Esophagus muscularis mucosa (tissue), 4 donors: ENCODE measurements around the gene CAMTA1. TPM values are rescaled to one million over a fixed set of nuclear protein-coding genes. Genes with fewer than 3 reads are reported as not detected.

Experiments
- DNase-seq: peaks from one replicate; pipeline ENCODE4 v3.0.0-alpha.2; 2017; ENCODE audit errors: extremely low spot score
- H3K27ac ChIP-seq, 4 donors: fragments of 200-600 bp; sonication (generic); replicated peaks in 1 of 4; 1 replicate in 3 of 4; 2 replicates in 1 of 4; pipeline ENCODE4 v1.5.1; 2016 to 2019; ENCODE audit warnings: mild to moderate bottlenecking in 1 of 4
- H3K27me3 ChIP-seq, 4 donors: fragments of 200-600 bp; sonication (generic); one replicate each; pipeline versions ENCODE4 v1.5.1 to v1.6.0; 2016 to 2019
- H3K36me3 ChIP-seq, 4 donors: fragments of 200-600 bp; sonication (generic); one replicate each; pipeline ENCODE4 v1.5.1; 2016 to 2019
- H3K4me1 ChIP-seq, 4 donors: fragments of 200-600 bp; sonication (generic); one replicate each; pipeline ENCODE4 v1.5.1; 2016 to 2019
- H3K4me3 ChIP-seq, 4 donors: fragments of 200-600 bp; sonication (generic); 1 replicate in 2 of 4; 2 replicates in 2 of 4; pipeline ENCODE4 v1.5.1; 2016 to 2019; ENCODE audit warnings: mild to moderate bottlenecking in 4 of 4, moderate library complexity in 1 of 4
- H3K9me3 ChIP-seq, 4 donors: fragments of 200-600 bp; sonication (generic); 1 replicate in 3 of 4; 2 replicates in 1 of 4; pipeline ENCODE4 v1.5.1; 2016 to 2019
- CTCF ChIP-seq, 3 experiments: fragments of 200-600 bp in 2 of 3; fragments of 450-650 bp in 1 of 3; sonication (generic) in 2 of 3; IDR thresholded peaks; one replicate each; pipeline ENCODE4 v1.5.1; 2017 to 2019; ENCODE audit warnings: antibody characterized with exemption in 3 of 3, mild to moderate bottlenecking in 2 of 3, moderate library complexity in 1 of 3
- EP300 ChIP-seq: sonication (generic); formaldehyde crosslinking; IDR thresholded peaks from one replicate; pipeline ENCODE4 v1.6.1; 2017; ENCODE audit warnings: antibody characterized with exemption
- POLR2A ChIP-seq: fragments of 450-650 bp; IDR thresholded peaks from one replicate; pipeline ENCODE4 v1.6.1; 2017; ENCODE audit warnings: antibody characterized with exemption, moderate library complexity, mild to moderate bottlenecking, low read depth
- POLR2AphosphoS5 ChIP-seq, 2 donors: sonication (generic); formaldehyde crosslinking; IDR thresholded peaks; one replicate each; pipeline ENCODE4 v1.6.1; 2017; ENCODE audit warnings: antibody characterized with exemption in 2 of 2
- WGBS: methylation state at CpG from one replicate; pipeline ENCODE4 v1.1.5; 2018; 5-methylcytosine and 5-hydroxymethylcytosine counted together
- intact Hi-C: fragments of 100-400 bp; cut with DNase I; formaldehyde crosslinking; loops from one replicate; pipeline ENCODE4 v1.15.1; 2023
- total RNA-seq, 4 donors: library from RNA; depleted of rRNA; stranded (reverse); fragments of >200 nt; gene quantifications; one replicate each; pipeline versions ENCODE4 v1.1.0 to v1.2.1, GENCODE V29; 2016

Gene CAMTA1
- total RNA-seq, 4 donors from 2014 or later = 109 to 226 (median 139) TPM

- TF ChIP-seq POLR2A (no peak), EP300 (no peak), POLR2AphosphoS5 (IDR thresholded peaks at IDR 0.05) (no peak), CTCF (IDR thresholded peaks at IDR 0.05) (no peak)
- Histone ChIP-seq H3K9me3 (no peaks in the 10 kb centered on the region), H3K4me1 (peaks cover 11 to 22% (median 16%) of the 10 kb centered on the region in 4 donors), H3K27me3 (no peaks in the 10 kb centered on the region), H3K36me3 (no peaks in the 10 kb centered on the region), H3K27ac (no peak overlapping the region), H3K4me3 (no peak overlapping the region)
- DNase-seq = no peak
- intact Hi-C loops = no loop called here
- 59% methylated on average over 10 of the region's 10 CpGs for WGBS
Measured at GRCh38 chr1:7517611-7518330, 732.5 kb downstream of the CAMTA1 start.

GRCh38 chr1:7518411-7518810 is 733.2 kb downstream of the CAMTA1 start:
- 100% methylated on average over 7 of the region's 8 CpGs for WGBS
- intact Hi-C loops = no loop called here
- H3K4me1 ChIP-seq = peaks cover 11 to 22% (median 16%) of the 10 kb centered on the region in 4 donors
- no peak overlapping the region for H3K4me3 ChIP-seq
- no peak overlapping the region for H3K27ac ChIP-seq
- H3K9me3 ChIP-seq = no peaks in the 10 kb centered on the region
- H3K27me3 ChIP-seq = no peaks in the 10 kb centered on the region
- DNase-seq = no peak
- no peaks in the 10 kb centered on the region for H3K36me3 ChIP-seq
- TF ChIP-seq POLR2AphosphoS5 (IDR thresholded peaks at IDR 0.05) = no peak
- no peak for TF ChIP-seq CTCF (IDR thresholded peaks at IDR 0.05)
- TF ChIP-seq EP300 = no peak
- TF ChIP-seq POLR2A = no peak

- intact Hi-C loops = no loop called here
- Histone ChIP-seq H3K27me3 (no peaks in the 10 kb centered on the region), H3K9me3 (no peaks in the 10 kb centered on the region), H3K4me3 (no peak overlapping the region), H3K36me3 (no peaks in the 10 kb centered on the region), H3K27ac (no peak overlapping the region), H3K4me1 (peaks cover 11 to 22% (median 16%) of the 10 kb centered on the region in 4 donors)
- WGBS = 93% methylated on average over 8 of the region's 8 CpGs
- DNase-seq = no peak
- no peak for TF ChIP-seq POLR2AphosphoS5 (IDR thresholded peaks at IDR 0.05)
- no peak for TF ChIP-seq POLR2A
- no peak for TF ChIP-seq CTCF (IDR thresholded peaks at IDR 0.05)
- no peak for TF ChIP-seq EP300
Measured at GRCh38 chr1:7519181-7519860, 734.1 kb downstream of the CAMTA1 start.

GRCh38 chr1:7519861-7520395 is 734.7 kb downstream of the CAMTA1 start:
- no peak overlapping the region for H3K27ac ChIP-seq
- DNase-seq = no peak

More at GRCh38 chr1:7519861-7520395, 734.7 kb downstream of the CAMTA1 start:
- intact Hi-C loops = no loop called here
- Histone ChIP-seq H3K4me1 (peaks cover 11 to 22% (median 16%) of the 10 kb centered on the region in 4 donors), H3K9me3 (no peaks in the 10 kb centered on the region), H3K4me3 (no peak overlapping the region), H3K27me3 (no peaks in the 10 kb centered on the region), H3K36me3 (no peaks in the 10 kb centered on the region)
- TF ChIP-seq EP300 (no peak), POLR2AphosphoS5 (IDR thresholded peaks at IDR 0.05) (no peak), CTCF (IDR thresholded peaks at IDR 0.05) (no peak), POLR2A (no peak)
- WGBS = 86% methylated on average over 6 of the region's 9 CpGs
